Spleen (tissue), 7 donors: ENCODE results near the gene SPRYD4.

Source experiments
- CTCF ChIP-seq, 11 experiments: fragments of 200-600 bp in 7 of 11; fragments of 450-650 bp in 4 of 11; sonication (generic) in 4 of 11; IDR thresholded peaks in 8 of 11; conservative IDR thresholded peaks in 3 of 11; 1 replicate in 7 of 11; 2 replicates in 4 of 11; pipeline versions ENCODE4 v1.4.0 to v1.8.0; 2016 to 2021; ENCODE audit warnings: antibody characterized with exemption in 11 of 11, inconsistent platforms in 4 of 11, mild to moderate bottlenecking in 1 of 11
- POLR2AphosphoS5 ChIP-seq, 3 donors: sonication (generic); formaldehyde crosslinking; IDR thresholded peaks; one replicate each; pipeline ENCODE4 v1.5.1; 2017; ENCODE audit warnings: antibody characterized with exemption in 3 of 3
- donor health status: DM: no; HTN: no; CAD: no; lungs with moderate emphysema.
- donor health status: DM: no; HTN: no; CAD: no.
- donor health status: DM: no; HTN: no; CAD: no.

GRCh38 chr12:56517854-56518253 lies 49.5 kb downstream of the SPRYD4 start:
- TF ChIP-seq CTCF (IDR thresholded peaks at IDR 0.05 in 8 of 11, conservative IDR thresholded peaks at IDR 0.05 in 3 of 11), result no peak
- TF ChIP-seq POLR2AphosphoS5 (IDR thresholded peaks at IDR 0.05), result no peak
